ENCODE data around the gene OR56B1. TPM values are rescaled to one million over a fixed set of nuclear protein-coding genes. Genes with fewer than 3 reads are reported as not detected.

OR56B1 gene
- not detected for total RNA-seq

DNA sequence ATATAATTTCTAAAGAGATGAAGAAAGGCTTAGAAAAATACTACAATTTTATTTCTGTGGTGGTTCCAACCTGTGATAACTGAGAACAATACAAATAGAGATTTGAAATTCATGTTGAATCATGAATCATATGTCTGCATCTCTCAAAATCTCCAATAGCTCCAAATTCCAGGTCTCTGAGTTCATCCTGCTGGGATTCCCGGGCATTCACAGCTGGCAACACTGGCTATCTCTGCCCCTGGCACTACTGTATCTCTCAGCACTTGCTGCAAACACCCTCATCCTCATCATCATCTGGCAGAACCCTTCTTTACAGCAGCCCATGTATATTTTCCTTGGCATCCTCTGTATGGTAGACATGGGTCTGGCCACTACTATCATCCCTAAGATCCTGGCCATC, at the start of gene OR56B1:
Gene OR56B1 (plus strand): TSS at position 53 of the 400 bp plus-strand sequence. CDS start 69 bp downstream, at position 122.

DNA sequence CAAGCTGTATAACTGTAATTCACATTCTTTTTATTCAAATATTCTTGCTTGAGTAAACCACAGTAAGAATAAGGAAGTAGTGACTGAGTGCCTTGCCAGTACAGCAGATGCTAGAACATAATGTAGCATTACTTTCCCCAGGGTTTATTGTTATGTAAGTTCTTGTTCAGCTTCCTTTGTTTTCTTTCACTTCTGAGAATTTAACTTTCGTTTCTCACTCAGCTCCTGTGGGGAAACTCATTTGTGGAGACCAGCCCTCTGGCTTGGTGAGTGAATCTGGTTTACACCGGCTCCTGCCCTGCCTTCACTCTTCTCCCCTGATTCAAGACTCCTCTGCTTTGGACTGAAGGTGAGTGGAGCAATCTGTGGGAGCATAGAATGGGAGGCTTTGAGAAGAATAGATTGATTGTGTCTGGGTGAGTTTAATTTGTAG, 46.7 kb upstream of the OR56B1 start, which contains the start of gene TRIM22:
Gene TRIM22 (plus strand): TSS at position 240 of the 433 bp plus-strand sequence. CDS start 6,443 bp downstream, outside the sequence.

GRCh38 chr11:5753943-5754342, 17.7 kb downstream of the OR56B1 start, which contains the start of gene OR52N4:
OR52N4 (plus strand) TSS chr11:5754243; CDS start chr11:5754741, 498 bp downstream.

GRCh38 chr11:5783255-5783654, 47.0 kb downstream of the OR56B1 start, which contains the start of gene OR52N5:
OR52N5 (minus strand) TSS chr11:5783355; CDS start chr11:5778634, 4,721 bp downstream.

Other genes starting within 250 kb of the OR56B1 start
- gene OR52D1, start 247.8 kb upstream of the OR56B1 start, total RNA-seq = not detected
- not detected for gene UBQLN3, start 226.5 kb upstream of the OR56B1 start, total RNA-seq
- gene UBQLNL, start 219.7 kb upstream of the OR56B1 start, total RNA-seq = under 1 TPM in 1 of 2 donors, not detected in 1; 0.34 TPM
- gene OR52H1, start 187.9 kb upstream of the OR56B1 start, total RNA-seq = under 1 TPM in 1 of 2 donors, not detected in 1; 0.69 TPM
- gene OR52B6, start 155.6 kb upstream of the OR56B1 start, total RNA-seq = not detected
- gene TRIM6, start 139.8 kb upstream of the OR56B1 start, total RNA-seq = 1 to 10 TPM; 4.5 to 8.7 TPM
- gene TRIM34, start 111.4 kb upstream of the OR56B1 start, total RNA-seq = 10 to 100 TPM; 19.3 to 26.6 TPM
- gene TRIM5, start 51.4 kb upstream of the OR56B1 start, total RNA-seq = 10 to 100 TPM; 66.8 to 72.6 TPM
- gene TRIM22, start 46.7 kb upstream of the OR56B1 start, total RNA-seq = 100 to 1,000 TPM; 117 to 188 TPM
- not detected for gene OR52N4, start 17.8 kb downstream of the OR56B1 start, total RNA-seq
- not detected for gene OR52N5, start 46.9 kb downstream of the OR56B1 start, total RNA-seq
- gene OR52N1, start 54.8 kb downstream of the OR56B1 start, total RNA-seq = not detected
- not detected for gene OR52N2, start 72.5 kb downstream of the OR56B1 start, total RNA-seq
- gene OR52E6, start 105.4 kb downstream of the OR56B1 start, total RNA-seq = under 1 TPM in 1 of 2 donors, not detected in 1; 0.69 TPM
- not detected for gene OR52E8, start 121.2 kb downstream of the OR56B1 start, total RNA-seq
- gene OR52E4, start 144.2 kb downstream of the OR56B1 start, total RNA-seq = not detected
- not detected for gene OR52E5, start 156.8 kb downstream of the OR56B1 start, total RNA-seq
- gene OR56A3, start 205.8 kb downstream of the OR56B1 start, total RNA-seq = not detected
- not detected for gene OR56A5, start 232.0 kb downstream of the OR56B1 start, total RNA-seq